GM12865 (cell line): ENCODE data around the gene SLC25A29.
"Not testable (repeated sequence)": the region's sequence is repeated elsewhere in the genome, so short reads cannot be mapped to it uniquely, and the experiment has no call there.

Source experiments
- DNase-seq: peaks from one replicate; pipeline ENCODE4 v3.0.0; 2010; ENCODE audit warnings: low read depth
- H3K4me3 ChIP-seq: 2 replicates; pipeline ENCODE4 v1.5.1; 2011; ENCODE audit warnings: mild to moderate bottlenecking, low read depth, low read length, control low read depth
- TF ChIP-seq, protein P1 (sequence below): IDR thresholded peaks from 2 replicates; pipeline ENCODE4 v1.5.1; 2011; ENCODE audit warnings: low read length, control low read depth, low read depth, inconsistent platforms; ENCODE audit not compliant: insufficient read depth; ENCODE audit errors: missing control alignments

The SLC25A29 gene

GRCh38 chr14:100320157-100320856, 14.1 kb upstream of the SLC25A29 start:
- no peak for DNase-seq
- H3K4me3 ChIP-seq = no peak overlapping the region
- TF ChIP-seq, protein P1, sequence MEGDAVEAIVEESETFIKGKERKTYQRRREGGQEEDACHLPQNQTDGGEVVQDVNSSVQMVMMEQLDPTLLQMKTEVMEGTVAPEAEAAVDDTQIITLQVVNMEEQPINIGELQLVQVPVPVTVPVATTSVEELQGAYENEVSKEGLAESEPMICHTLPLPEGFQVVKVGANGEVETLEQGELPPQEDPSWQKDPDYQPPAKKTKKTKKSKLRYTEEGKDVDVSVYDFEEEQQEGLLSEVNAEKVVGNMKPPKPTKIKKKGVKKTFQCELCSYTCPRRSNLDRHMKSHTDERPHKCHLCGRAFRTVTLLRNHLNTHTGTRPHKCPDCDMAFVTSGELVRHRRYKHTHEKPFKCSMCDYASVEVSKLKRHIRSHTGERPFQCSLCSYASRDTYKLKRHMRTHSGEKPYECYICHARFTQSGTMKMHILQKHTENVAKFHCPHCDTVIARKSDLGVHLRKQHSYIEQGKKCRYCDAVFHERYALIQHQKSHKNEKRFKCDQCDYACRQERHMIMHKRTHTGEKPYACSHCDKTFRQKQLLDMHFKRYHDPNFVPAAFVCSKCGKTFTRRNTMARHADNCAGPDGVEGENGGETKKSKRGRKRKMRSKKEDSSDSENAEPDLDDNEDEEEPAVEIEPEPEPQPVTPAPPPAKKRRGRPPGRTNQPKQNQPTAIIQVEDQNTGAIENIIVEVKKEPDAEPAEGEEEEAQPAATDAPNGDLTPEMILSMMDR = no peak

DNA sequence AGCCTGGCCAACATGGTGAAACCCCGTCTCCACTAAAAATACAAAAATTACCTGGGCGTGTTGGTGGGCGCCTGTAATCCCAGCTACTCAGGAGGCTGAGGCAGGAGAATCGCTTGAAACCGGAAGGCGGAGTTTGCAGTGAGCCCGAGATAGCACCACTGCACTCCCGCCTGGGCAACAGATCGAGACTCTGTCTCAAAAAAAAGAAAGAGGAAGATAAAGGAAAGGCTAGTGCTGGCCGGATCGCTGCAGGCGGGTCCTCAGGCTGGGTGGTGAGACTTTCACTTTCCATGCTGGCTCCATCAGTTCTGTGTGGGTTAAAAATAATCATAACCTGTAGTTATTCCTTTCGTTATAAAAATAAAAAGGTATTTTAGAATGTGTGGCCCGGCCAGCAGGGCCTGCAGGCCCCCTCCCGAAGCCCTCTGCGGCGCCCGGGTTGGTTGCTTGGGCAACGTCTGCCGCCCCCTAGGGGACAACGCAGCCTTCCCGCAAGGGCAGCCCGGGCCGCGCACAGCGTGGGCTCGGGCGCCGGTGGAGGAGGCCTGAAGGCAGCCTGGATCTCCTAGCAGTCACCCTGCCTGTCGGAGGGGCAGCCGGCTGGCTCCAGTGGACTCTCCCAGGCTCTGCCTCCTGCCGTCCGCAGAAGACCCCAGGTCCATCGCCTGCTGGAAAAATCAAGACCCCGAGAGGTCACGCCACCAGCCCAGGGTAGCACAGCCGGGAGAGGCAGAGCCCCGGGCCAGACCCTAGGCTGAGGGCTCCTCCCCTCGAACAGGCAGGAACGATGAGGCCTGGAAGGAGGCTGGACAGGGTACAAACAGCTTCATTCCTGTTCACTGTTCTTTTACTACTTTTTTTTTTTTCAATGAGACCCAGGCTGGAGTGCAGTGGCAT, 11.9 kb upstream of the SLC25A29 start:
- TF ChIP-seq, protein P1 = peak; percentile 88
- H3K4me3 ChIP-seq = peak overlapping the region; percentile 46
- DNase-seq = peak; percentile 78

- H3K4me3 ChIP-seq = no peak overlapping the region
- TF ChIP-seq, protein P1 = no peak
These were observed 11.1 kb upstream of the SLC25A29 start for GRCh38 chr14:100317389-100317788.

DNA sequence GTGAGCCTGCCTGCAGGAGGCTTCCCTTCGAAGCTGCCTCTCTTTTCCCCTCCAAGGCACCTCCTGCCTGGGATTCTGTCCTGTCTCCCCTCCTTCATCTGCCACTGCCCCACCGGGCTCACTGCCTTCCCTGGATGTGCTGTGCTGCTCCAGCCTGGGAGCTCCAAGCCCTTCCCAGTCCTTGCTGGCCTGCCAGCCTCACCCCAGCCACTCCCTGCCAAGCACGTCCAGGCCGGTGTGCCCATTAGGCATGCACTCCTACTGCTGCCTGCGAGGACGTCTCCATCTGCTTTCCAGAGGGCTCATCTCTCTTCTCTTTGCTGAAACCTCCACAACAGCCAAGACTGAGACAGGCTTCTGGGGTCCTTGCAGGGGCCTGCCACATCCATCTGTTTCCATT, 8.5 kb upstream of the SLC25A29 start:
- no peak overlapping the region for H3K4me3 ChIP-seq
- DNase-seq = no peak
- TF ChIP-seq, protein P1 = no peak

More at GRCh38 chr14:100317389-100317788, 11.1 kb upstream of the SLC25A29 start:
- no peak for DNase-seq

DNA sequence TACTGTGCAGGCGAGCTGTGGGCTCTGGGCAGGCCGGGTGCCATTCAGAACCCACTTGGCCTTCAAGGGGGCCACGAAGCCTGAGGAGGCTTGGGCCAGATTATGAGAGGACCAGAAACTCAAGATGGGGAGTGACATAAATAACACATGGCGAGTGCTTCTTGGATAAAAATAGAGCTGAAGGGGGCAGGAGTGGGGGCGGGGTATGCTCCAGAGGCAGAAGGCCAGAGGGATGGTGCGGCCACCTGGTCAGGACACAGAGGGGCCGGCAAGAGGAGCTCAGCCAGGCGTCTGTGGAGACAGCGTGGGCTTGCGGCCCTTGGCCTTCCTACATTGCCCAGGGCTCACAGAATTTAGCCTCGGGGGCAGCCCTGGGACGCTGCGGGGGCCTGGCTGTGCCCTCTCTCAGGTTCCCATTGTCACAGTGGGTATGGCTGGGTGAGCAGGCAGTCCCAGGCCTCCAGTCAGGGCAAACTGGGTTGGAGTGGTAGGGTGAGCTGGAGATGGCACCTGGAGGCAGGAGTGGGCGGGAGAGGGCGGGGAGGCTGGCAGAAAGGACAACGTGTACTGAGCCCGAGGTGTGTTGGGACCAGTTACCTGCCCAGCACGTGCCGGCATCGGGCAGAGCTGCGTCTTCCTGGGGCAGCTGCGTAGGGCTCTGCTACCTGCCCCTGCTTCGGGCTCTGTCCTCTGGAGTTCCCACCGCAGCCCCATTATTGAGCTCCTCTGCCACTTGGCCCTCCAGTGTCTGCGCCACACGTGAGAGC, 7.4 kb upstream of the SLC25A29 start:
- TF ChIP-seq, protein P1 = no peak
- no peak for DNase-seq
- H3K4me3 ChIP-seq = no peak overlapping the region

DNA sequence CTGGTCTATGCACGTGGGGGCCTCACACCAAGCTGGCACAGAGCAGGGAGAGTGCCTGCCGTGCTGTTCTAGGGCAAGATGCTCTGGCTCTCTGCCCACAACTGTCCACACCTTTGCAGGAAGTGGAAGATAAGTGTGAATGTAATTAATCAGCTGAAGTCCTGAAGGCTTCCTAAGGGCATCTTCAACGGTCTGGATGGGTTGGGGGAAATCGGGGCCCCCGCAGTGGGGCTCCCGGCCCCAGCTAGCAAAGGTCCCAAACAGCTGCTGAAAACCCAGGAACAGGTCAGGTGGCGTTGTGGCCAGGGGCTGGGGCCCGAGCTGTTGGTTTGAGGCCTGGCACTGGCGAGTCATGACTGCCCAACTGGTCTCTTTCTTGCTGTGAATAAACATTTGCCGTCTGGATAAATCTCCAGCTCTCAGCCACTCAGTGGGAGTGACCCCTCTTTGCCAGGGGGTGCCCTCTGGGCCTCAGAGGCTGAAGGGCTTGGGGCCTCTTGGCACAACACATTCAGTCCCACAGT, 6.7 kb upstream of the SLC25A29 start:
- DNase-seq = no peak
- TF ChIP-seq, protein P1 = no peak
- no peak overlapping the region for H3K4me3 ChIP-seq

DNA sequence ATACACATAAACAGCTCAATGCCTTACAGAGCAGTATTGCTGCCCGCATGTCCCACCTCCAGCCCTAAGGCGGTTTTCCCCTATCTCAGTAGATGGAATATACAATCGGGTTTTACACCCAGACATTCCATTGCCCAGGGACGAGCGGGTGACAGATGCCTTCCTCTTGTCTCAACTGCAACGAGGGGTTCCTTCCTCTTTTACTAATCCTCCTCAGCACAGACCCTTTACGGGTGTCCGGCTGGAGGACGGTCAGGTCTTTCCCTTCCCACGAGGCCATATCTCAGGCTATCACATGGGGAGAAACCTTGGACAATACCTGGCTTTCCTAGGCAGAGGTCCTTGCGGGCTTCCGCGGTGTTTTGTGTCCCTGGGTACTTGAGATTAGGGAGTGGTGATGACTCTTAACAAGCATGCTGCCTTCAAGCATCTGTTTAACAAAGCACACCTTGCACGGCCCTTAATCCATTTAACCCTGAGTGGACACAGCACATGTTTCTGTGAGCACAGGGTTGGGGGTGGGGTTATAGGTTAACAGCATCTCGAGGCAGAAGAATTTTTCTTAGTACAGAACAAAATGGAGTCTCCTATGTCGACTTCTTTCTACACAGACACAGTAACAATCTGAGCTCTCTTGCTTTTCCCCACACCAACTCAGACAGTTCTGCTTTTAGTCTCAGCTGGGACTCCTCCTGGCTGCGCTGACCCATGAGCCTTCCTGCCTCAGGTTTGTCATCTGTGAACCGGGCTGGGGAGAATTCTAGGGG, 6.0 kb upstream of the SLC25A29 start:
- DNase-seq, H3K4me3 ChIP-seq: not testable (repeated sequence)
